HG02759 (cell line): Measurements from ENCODE around the gene MAP2K6.
A peak's percentile ranks its signal among the peaks of the same experiment; 100 is the strongest.

Source experiments
- ATAC-seq: cut with Tn5 transposase; IDR thresholded peaks from one replicate; pipeline ENCODE4 v1.9.1; 2021; ENCODE audit warnings: mild to moderate bottlenecking, moderate library complexity; ENCODE audit not compliant: unreplicated experiment

Gene MAP2K6

GRCh38 chr17:69425978-69426377 lies 11.5 kb downstream of the MAP2K6 start:
- ATAC-seq = no peak

GRCh38 chr17:69427486-69428197 lies 13.1 kb downstream of the MAP2K6 start:
- ATAC-seq = no peak

GRCh38 chr17:69428252-69428980 lies 13.9 kb downstream of the MAP2K6 start:
- ATAC-seq = no peak

- ATAC-seq = peak; percentile 69
These were observed 16.0 kb downstream of the MAP2K6 start for GRCh38 chr17:69430488-69430887.

- ATAC-seq = no peak
These were observed 17.3 kb downstream of the MAP2K6 start for GRCh38 chr17:69431835-69432234.

GRCh38 chr17:69433093-69433492 lies 18.6 kb downstream of the MAP2K6 start:
- ATAC-seq = no peak

GRCh38 chr17:69434164-69434579 lies 19.7 kb downstream of the MAP2K6 start:
- no peak for ATAC-seq

GRCh38 chr17:69435971-69436696 lies 21.6 kb downstream of the MAP2K6 start:
- no peak for ATAC-seq

- ATAC-seq = no peak
These were observed 23.0 kb downstream of the MAP2K6 start for GRCh38 chr17:69437475-69437874.

GRCh38 chr17:69438776-69439175 lies 24.3 kb downstream of the MAP2K6 start:
- no peak for ATAC-seq

- ATAC-seq = no peak
These were observed 26.7 kb downstream of the MAP2K6 start for GRCh38 chr17:69441179-69441578.

- no peak for ATAC-seq
These were observed 28.6 kb downstream of the MAP2K6 start for GRCh38 chr17:69443138-69443537.

GRCh38 chr17:69444023-69444422 lies 29.5 kb downstream of the MAP2K6 start:
- no peak for ATAC-seq

- no peak for ATAC-seq
These were observed 30.6 kb downstream of the MAP2K6 start for GRCh38 chr17:69445132-69445531.

GRCh38 chr17:69447726-69448125 lies 33.2 kb downstream of the MAP2K6 start:
- no peak for ATAC-seq

- no peak for ATAC-seq
These were observed 34.1 kb downstream of the MAP2K6 start for GRCh38 chr17:69448431-69449102.

GRCh38 chr17:69450131-69450530 lies 35.6 kb downstream of the MAP2K6 start:
- ATAC-seq = no peak

- no peak for ATAC-seq
These were observed 36.4 kb downstream of the MAP2K6 start for GRCh38 chr17:69450918-69451317.

GRCh38 chr17:69451416-69452394 lies 37.2 kb downstream of the MAP2K6 start:
- ATAC-seq = peak; percentile 48

- no peak for ATAC-seq
These were observed 38.3 kb downstream of the MAP2K6 start for GRCh38 chr17:69452664-69453260.
